HCT116 (cell line): Measurements from ENCODE around the gene KLHL5. TPM values are rescaled to one million over a fixed set of nuclear protein-coding genes. Genes with fewer than 3 reads are reported as not detected.

ENCODE experiments used
- ATAC-seq: fragments of 200-7000 bp; cut with Tn5 transposase; 2 replicates; pipeline ENCODE4 v1.9.1; 2020; ENCODE audit warnings: mild to moderate bottlenecking, moderate library complexity
- BruUV-seq: library from RNA; stranded (reverse); fragments of 400-500 nt; replicated peaks from 2 replicates; lab custom pipeline; 2021; lab: Mats Ljungman, UMichigan
- CTCF ChIA-PET: fragments of 300-600 bp; sonication (Branson Sonifier 250); formaldehyde crosslinking; loops from one replicate; lab custom pipeline; 2021; ENCODE audit warnings: antibody characterized with exemption; lab: Charles Lee
- POLR2A ChIA-PET: fragments of 300-600, 350-600 bp; sonication (Branson Sonifier 250); formaldehyde crosslinking; loops from one replicate; lab custom pipeline; 2021; ENCODE audit warnings: antibody characterized with exemption; lab: Charles Lee
- RAD21 ChIA-PET, 2 experiments: fragments of 300-600 bp; sonication (Branson Sonifier 250); formaldehyde crosslinking; loops; one replicate each; lab custom pipeline; 2023; ENCODE audit warnings: low total read pairs in 2 of 2; ENCODE audit not compliant: uncharacterized antibody in 2 of 2, unreplicated experiment in 2 of 2, low non-redundant PET in 1 of 2; lab: Charles Lee
- DNase-seq: peaks from one replicate; pipeline ENCODE4 v3.0.0-alpha.2; 2010; ENCODE audit warnings: low read depth, low spot score
- H2AFZ ChIP-seq: fragments of 200-600 bp; shearing (Covaris generic), sonication (generic); 2 replicates; pipeline ENCODE4 v1.6.1; 2017; ENCODE audit warnings: low read depth, mixed run types, mixed read lengths, antibody characterized with exemption, low read length; ENCODE audit not compliant: poor library complexity, severe bottlenecking
- H3K27ac ChIP-seq: 2 replicates; pipeline ENCODE4 v1.5.1; 2012; ENCODE audit warnings: low read depth, low read length
- H3K27me3 ChIP-seq: fragments of 200-600 bp; sonication (generic); 2 replicates; pipeline ENCODE4 v1.6.1; 2016; ENCODE audit warnings: mixed run types, low read length, mixed read lengths; ENCODE audit not compliant: insufficient read depth
- H3K36me3 ChIP-seq, 2 experiments: fragments of 200-500 bp in 1 of 2; fragments of 200-600 bp in 1 of 2; sonication (Bioruptor generic) in 1 of 2; sonication (generic) in 1 of 2; 2 replicates each; pipeline versions ENCODE4 v1.5.1 to v1.6.1; 2014 to 2016; ENCODE audit warnings: low read length in 2 of 2, inconsistent platforms in 1 of 2, mixed read lengths in 1 of 2, mixed run types in 1 of 2; ENCODE audit not compliant: insufficient read depth in 2 of 2, control insufficient read depth in 1 of 2
- H3K4me1 ChIP-seq, 2 experiments: fragments of 200-600 bp in 1 of 2; sonication (generic) in 1 of 2; 2 replicates each; pipeline versions ENCODE4 v1.5.1 to v1.6.1; 2012 to 2017; ENCODE audit warnings: low read length in 2 of 2, inconsistent platforms in 1 of 2, mild to moderate bottlenecking in 1 of 2, mixed read lengths in 1 of 2, mixed run types in 1 of 2, moderate library complexity in 1 of 2; ENCODE audit not compliant: insufficient read depth in 2 of 2, control insufficient read depth in 1 of 2
- H3K4me2 ChIP-seq: fragments of 200-600 bp; sonication (generic); 2 replicates; pipeline ENCODE4 v1.6.1; 2017; ENCODE audit warnings: mixed run types, low read length, mixed read lengths
- H3K4me3 ChIP-seq, 2 experiments: fragments of 200-600 bp in 1 of 2; sonication (generic) in 1 of 2; replicated peaks in 1 of 2; 2 replicates each; pipeline ENCODE4 v1.5.1; 2011 to 2016; ENCODE audit warnings: low read length in 2 of 2, control low read depth in 1 of 2, low read depth in 1 of 2, mild to moderate bottlenecking in 1 of 2, mixed read lengths in 1 of 2, mixed run types in 1 of 2
- H3K79me2 ChIP-seq: fragments of 200-600 bp; sonication (generic); 2 replicates; pipeline ENCODE4 v1.6.1; 2017; ENCODE audit warnings: mild to moderate bottlenecking, mixed run types, low read length, moderate library complexity, mixed read lengths; ENCODE audit not compliant: insufficient read depth
- H3K9ac ChIP-seq: fragments of 200-600 bp; sonication (generic); 2 replicates; pipeline ENCODE4 v1.6.1; 2016; ENCODE audit warnings: low read length, mixed read lengths
- H3K9me2 ChIP-seq: fragments of 200-600 bp; sonication (generic), shearing (Covaris generic); 2 replicates; pipeline ENCODE4 v1.6.1; 2017; ENCODE audit warnings: mixed run types, mild to moderate bottlenecking, moderate library complexity; ENCODE audit not compliant: insufficient read depth
- H3K9me3 ChIP-seq, 2 experiments: fragments of 200-500 bp in 1 of 2; fragments of 200-600 bp in 1 of 2; sonication (Bioruptor generic) in 1 of 2; sonication (generic) in 1 of 2; 2 replicates each; pipeline ENCODE4 v1.6.1; 2014 to 2017; ENCODE audit warnings: low read length in 2 of 2, mixed read lengths in 2 of 2, inconsistent platforms in 1 of 2, low read depth in 1 of 2, mild to moderate bottlenecking in 1 of 2, mixed run types in 1 of 2, moderate library complexity in 1 of 2; ENCODE audit not compliant: control insufficient read depth in 1 of 2, insufficient read depth in 1 of 2
- H4K20me1 ChIP-seq: fragments of 200-600 bp; sonication (generic), shearing (Covaris generic); 2 replicates; pipeline ENCODE4 v1.6.1; 2017; ENCODE audit warnings: mixed run types, mild to moderate bottlenecking, moderate library complexity; ENCODE audit not compliant: insufficient read depth
- CBX3 ChIP-seq: IDR thresholded peaks from 2 replicates; pipeline ENCODE4 v1.6.1; 2012; ENCODE audit warnings: low read depth
- CTCF ChIP-seq, 3 experiments: fragments of 200-600 bp in 1 of 3; sonication (generic) in 1 of 3; IDR thresholded peaks in 2 of 3; conservative IDR thresholded peaks in 1 of 3; 2 replicates each; pipeline ENCODE4 v1.5.1; 2012 to 2017; ENCODE audit warnings: low read depth in 2 of 3, low read length in 2 of 3, antibody characterized with exemption in 1 of 3, borderline replicate concordance in 1 of 3, control low read depth in 1 of 3, mild to moderate bottlenecking in 1 of 3, mixed read lengths in 1 of 3, mixed run types in 1 of 3, moderate library complexity in 1 of 3; ENCODE audit not compliant: insufficient read depth in 1 of 3
- ELF1 ChIP-seq: IDR thresholded peaks from 2 replicates; pipeline ENCODE4 v1.6.1; 2012; ENCODE audit warnings: low read depth, borderline replicate concordance
- SP1 ChIP-seq: IDR thresholded peaks from 2 replicates; pipeline ENCODE4 v1.6.1; 2012; ENCODE audit warnings: low read depth
- TCF7L2 ChIP-seq: IDR thresholded peaks from 2 replicates; pipeline ENCODE4 v1.7.0; 2011; ENCODE audit warnings: borderline replicate concordance, inconsistent platforms; ENCODE audit not compliant: insufficient read depth, insufficient read length; ENCODE audit errors: extremely low read depth
- ZBTB33 ChIP-seq: IDR thresholded peaks from 2 replicates; pipeline ENCODE4 v1.6.1; 2011; ENCODE audit warnings: mild to moderate bottlenecking, low read length, moderate library complexity; ENCODE audit not compliant: insufficient replicate concordance; ENCODE audit errors: extremely low read depth
- intact Hi-C: fragments of 100-400 bp; cut with micrococcal nuclease; formaldehyde crosslinking; loops from 2 replicates; pipeline ENCODE4 v1.10.0; 2022
- total RNA-seq: library from RNA; stranded (reverse); gene quantifications from one replicate; pipeline ENCODE4 v1.2.1, GENCODE V29; 2021; ENCODE audit not compliant: unreplicated experiment

The KLHL5 gene
- total RNA-seq, 1 experiment from 2014 or later, result 20.8 TPM

- intact Hi-C loops, result no loop called here
- Histone ChIP-seq H3K4me2 (no peak overlapping the region), H3K9me3 (no peaks in the 10 kb centered on the region), H3K27ac (no peak overlapping the region), H3K27me3 (no peaks in the 10 kb centered on the region), H2AFZ (no peak overlapping the region), H4K20me1 (no peaks in the 10 kb centered on the region), H3K36me3 (no peaks in the 10 kb centered on the region), H3K9me2 (no peaks in the 10 kb centered on the region), H3K4me3 (no peak overlapping the region), H3K79me2 (no peaks in the 10 kb centered on the region), H3K4me1 (peaks cover 0 to 4% of the 10 kb centered on the region in 2 experiments; a peak in 1 of 4 replicates), H3K9ac (no peak overlapping the region)
- RAD21 ChIA-PET, result no interaction called here
- no peak for TF ChIP-seq SP1
- TF ChIP-seq TCF7L2, result no peak
- TF ChIP-seq ELF1, result no peak
- TF ChIP-seq CBX3, result no peak
- no peak for TF ChIP-seq ZBTB33
- no peak for TF ChIP-seq CTCF (IDR thresholded peaks at IDR 0.05 in 2 of 3, conservative IDR thresholded peaks at IDR 0.05 in 1 of 3; ENCODE audit: borderline replicate concordance in 1 of 3, insufficient read depth in 1 of 3, low read depth in 2 of 3, low read length in 2 of 3)
- POLR2A ChIA-PET, result no interaction called here
- ATAC-seq, result no peak
- no peak for DNase-seq
- CTCF ChIA-PET, result no interaction called here
- no TSS peak for BruUV-seq
Measured at GRCh38 chr4:39021631-39022030, 40.4 kb upstream of the KLHL5 start.
